Anterior cingulate cortex (tissue), 58 donors: Measurements from ENCODE around the gene HSPA4.
"Not testable (repeated sequence)": the region's sequence is repeated elsewhere in the genome, so short reads cannot be mapped to it uniquely, and the experiment has no call there.

Experiments used
- DNase-seq, 58 donors: peaks; one replicate each; lab custom pipeline; 2025; lab: John Stamatoyannopoulos, UW

Gene HSPA4

DNA sequence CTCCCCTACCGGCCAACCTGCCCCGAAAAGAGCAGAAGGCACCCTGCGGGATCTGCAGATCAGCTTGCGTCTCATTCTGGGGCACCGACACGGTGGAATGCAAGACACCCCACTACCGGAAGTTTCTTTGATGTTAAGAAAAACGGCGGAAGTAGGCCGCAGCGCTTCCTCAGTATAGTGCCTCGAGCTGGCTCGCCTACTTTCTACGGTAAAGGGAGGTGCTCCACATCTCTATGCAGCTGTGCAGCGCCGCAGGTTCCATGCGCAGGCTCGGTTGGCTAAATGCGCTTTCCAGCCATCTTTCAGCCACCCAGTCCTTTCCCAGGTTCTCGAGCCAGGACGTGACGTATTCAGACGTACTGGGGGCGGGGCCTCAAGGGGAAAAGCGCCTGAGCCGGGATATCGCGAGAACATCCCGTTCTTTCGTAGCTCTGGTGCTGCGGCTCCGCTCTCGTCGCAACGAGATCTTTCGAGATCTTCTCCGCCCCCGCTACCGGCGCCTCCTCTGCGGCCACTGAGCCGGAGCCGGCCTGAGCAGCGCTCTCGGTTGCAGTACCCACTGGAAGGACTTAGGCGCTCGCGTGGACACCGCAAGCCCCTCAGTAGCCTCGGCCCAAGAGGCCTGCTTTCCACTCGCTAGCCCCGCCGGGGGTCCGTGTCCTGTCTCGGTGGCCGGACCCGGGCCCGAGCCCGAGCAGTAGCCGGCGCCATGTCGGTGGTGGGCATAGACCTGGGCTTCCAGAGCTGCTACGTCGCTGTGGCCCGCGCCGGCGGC is at the start of gene HSPA4:
Gene HSPA4, plus strand, starts transcription at position 472 of the 775 bp plus-strand sequence. Its CDS starts 238 bp downstream, at position 710.
- peak; percentile 65 to 99 (median 96) for DNase-seq

DNA sequence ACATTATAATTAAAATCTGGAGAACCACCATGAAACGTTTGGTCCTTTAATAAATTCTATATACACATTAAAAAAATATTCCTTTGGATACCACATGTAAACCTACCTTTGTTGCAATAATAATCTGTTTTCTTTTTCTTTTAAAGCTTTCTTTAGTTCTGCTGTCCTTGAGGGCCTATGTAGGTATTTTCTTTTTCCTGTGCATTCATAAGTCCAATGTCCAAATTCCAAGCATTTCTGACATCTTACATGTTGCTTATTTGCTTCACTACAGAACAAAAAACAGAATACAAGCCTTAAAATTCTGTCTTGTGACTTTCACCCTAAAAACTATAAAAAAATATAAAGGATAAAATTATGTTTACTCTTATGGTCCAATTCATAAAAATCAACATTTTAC is 45.2 kb upstream of the HSPA4 start:
- no peak for DNase-seq

DNA sequence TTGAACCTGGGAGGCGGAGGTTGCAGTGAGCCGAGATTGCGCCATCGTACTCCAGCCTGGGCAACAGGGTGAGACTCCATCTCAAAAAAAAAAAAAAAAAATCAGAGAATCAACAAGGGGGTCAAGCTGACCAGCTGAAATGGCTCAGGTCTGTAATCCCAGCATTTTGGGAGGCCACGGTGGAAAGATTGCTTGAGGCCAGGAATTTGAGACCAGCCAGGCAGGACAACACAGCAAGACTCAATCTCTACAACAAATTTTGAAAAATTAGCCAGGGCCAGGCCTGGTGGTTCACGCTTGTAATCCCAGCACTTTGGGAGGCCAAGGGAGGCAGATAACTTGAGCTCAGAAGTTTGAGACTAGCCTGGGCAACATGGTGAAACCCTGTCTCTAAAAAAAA is 43.4 kb upstream of the HSPA4 start:
- not testable (repeated sequence) for DNase-seq

GRCh38 chr5:133015466-133015865 is 36.3 kb upstream of the HSPA4 start:
- DNase-seq = no peak

DNA sequence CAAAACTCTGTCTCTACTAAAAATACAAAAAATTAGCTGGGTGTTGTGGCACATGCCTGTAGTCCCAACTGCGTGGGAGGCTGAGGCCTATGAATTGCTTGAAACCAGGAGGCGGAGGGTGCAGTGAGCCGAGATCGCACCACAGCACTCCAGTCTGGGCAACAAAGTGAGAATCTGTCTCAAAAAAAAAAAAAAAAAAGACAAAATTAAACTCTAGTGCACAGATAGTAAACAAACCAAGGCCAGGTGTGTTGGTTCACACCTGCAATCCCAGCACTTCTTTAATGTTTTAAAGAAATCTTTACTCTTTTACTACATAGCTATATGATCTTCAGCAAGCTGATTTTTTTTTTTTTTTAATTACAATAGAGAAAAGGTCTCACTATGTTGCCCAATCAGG is 33.8 kb upstream of the HSPA4 start:
- DNase-seq = no peak

- not testable (repeated sequence) for DNase-seq
Measured at GRCh38 chr5:133019471-133019870, 32.3 kb upstream of the HSPA4 start.

- peak; percentile 39 to 95 (median 86) for DNase-seq
Measured at GRCh38 chr5:133025804-133026663, 25.8 kb upstream of the HSPA4 start, which contains the start of gene ZCCHC10. Gene ZCCHC10, minus strand, starts transcription at chr5:133026549. Its CDS starts 12 bp downstream, at chr5:133026537.

DNA sequence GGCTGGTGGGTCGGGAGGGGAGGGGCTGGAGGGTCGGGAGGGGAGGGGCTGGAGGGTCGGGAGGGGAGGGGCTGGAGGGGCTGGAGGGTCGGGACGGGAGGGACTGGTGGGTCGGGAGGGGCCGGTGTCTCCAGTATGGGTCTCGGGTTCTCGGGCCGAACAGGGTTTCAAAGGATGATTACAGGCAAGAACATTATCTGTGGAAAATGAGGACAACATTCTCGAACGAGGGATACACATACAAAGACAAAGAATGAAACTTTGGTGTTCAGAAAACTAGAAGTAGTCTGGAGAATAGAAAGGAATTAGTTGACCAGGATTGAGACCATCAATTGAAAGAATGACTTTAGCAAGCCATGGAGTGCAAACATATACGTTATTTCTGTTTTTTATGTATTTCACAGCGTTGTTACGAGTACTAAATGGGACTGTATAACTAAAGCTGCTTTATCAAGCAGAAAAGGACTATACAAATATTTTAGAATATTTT is 25.1 kb upstream of the HSPA4 start:
- DNase-seq = no peak

DNA sequence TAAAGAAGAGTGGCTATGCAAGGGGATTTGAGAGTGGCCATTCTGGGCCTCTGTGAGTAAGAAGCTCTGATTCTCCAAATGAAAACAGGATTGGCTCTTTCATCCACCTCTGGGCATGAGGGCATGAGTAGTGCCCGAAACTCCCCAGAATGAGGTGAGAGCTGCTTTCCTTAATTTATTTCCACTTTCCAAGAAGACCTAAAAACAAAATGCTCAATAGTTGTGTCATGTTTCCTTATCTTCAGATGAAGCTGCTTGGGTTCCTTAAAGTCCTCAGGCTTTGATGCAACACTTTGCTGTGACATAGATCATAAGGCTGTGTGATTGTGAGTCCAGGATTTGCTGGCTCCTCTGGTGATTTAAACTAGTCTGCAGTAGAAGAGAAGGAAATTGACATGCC is 22.4 kb upstream of the HSPA4 start:
- DNase-seq = no peak

DNA sequence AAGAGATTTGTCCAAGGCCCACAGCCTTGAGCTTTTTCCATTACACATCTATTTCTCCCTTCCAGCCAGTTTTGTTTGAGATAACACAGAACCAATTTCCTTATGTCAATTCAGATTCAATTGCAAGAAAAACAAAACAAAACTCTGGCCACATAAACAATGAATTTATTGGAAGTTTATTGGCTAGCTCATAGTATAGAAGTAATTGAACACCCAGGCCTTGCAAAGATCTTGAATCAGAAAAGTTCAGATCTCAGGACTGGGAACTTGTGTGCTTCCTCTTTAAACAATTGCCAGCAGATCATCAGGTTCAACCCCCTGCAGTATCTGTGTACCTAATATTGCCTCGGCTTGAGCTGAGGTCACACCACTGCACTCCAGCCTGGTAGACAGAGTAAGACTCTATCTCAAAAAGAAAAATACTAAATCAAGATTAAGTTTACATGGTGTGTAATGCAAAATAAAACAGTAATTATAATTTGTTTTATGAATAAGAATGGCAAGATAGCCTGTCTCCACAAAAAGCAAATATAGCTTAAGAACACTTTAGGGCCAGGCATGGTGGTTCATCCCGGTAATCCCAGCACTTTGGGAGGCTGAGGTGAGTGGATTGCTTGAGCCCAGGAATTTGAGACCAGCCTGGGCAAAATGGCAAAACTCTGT is 21.3 kb upstream of the HSPA4 start:
- DNase-seq = no peak

GRCh38 chr5:133032852-133033742 is 18.7 kb upstream of the HSPA4 start:
- peak in 3 of 58 donors; percentile 3 to 16 (median 8) for DNase-seq

- no peak for DNase-seq
Measured at GRCh38 chr5:133034064-133034463, 17.7 kb upstream of the HSPA4 start.

- DNase-seq = no peak
Measured at GRCh38 chr5:133035224-133035623, 16.6 kb upstream of the HSPA4 start.

DNA sequence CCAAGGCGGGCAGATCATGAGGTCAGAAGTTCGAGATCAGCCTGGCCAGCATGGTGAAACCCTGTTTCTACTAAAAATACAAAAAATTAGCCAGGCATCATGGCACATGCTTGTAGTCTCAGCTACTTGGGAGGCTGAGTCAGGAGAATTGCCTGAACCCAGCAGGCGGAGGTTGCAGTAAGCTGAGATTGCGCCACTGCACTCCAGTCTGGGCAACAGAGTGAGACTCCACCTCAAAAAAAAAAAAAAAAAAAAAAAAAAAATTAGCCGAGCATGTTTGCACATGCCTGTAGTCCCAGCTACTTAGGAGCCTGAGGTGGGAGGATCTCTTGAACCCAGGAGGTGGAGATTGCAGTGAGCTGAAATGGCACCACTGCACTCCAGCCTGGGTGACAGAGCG is 15.1 kb upstream of the HSPA4 start:
- DNase-seq = not testable (repeated sequence)

- no peak for DNase-seq
Measured at GRCh38 chr5:133041157-133041784, 10.5 kb upstream of the HSPA4 start.

DNA sequence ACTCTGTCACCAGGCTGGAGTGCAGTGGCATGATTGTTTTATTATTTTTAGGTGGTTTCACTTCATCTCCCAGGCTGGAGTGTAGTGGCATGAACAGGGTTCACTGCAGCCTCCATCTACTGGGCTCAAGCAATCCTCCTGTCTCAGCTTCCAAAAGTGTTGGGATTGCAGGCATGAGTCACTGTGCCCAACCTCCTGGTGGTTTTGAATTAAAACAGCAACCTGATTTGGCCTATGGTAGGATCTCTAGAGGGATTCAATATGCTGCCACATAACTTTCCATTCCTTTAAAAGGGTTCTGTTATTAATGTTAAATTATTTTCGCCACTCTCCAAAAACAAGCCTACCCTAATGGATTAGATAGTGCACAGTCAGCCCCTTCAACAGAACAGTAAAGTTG is 9.9 kb upstream of the HSPA4 start:
- DNase-seq = no peak

DNA sequence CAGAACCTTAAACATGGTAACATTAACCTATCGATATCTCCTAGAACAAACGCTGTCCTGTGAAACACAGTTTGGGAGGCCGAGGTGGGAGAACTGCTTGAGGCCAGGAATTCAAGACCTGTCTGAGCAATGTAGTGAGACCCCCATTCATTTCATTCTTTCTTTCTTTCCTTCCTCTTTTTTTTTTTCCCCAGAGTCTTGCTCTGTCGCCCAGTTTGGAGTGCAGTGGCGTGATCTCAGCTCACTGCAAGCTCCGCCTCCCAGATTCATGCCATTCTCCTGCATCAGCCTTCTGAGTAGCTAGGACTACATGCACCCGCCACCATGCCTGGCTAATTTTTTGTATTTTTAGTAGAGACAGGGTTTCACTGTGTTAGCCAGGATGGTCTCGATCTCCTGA is 5.3 kb upstream of the HSPA4 start:
- not testable (repeated sequence) for DNase-seq

GRCh38 chr5:133047404-133047803 is 4.4 kb upstream of the HSPA4 start:
- peak in 1 of 58 donors; percentile 10 for DNase-seq
